HG03196 (cell line): ENCODE data around the gene ENTPD8.
"Not testable (repeated sequence)": the region's sequence is repeated elsewhere in the genome, so short reads cannot be mapped to it uniquely, and the experiment has no call there.

ENCODE experiments used
- ATAC-seq: cut with Tn5 transposase; IDR thresholded peaks from one replicate; pipeline ENCODE4 v1.9.1; 2021; ENCODE audit not compliant: unreplicated experiment

Gene ENTPD8

DNA sequence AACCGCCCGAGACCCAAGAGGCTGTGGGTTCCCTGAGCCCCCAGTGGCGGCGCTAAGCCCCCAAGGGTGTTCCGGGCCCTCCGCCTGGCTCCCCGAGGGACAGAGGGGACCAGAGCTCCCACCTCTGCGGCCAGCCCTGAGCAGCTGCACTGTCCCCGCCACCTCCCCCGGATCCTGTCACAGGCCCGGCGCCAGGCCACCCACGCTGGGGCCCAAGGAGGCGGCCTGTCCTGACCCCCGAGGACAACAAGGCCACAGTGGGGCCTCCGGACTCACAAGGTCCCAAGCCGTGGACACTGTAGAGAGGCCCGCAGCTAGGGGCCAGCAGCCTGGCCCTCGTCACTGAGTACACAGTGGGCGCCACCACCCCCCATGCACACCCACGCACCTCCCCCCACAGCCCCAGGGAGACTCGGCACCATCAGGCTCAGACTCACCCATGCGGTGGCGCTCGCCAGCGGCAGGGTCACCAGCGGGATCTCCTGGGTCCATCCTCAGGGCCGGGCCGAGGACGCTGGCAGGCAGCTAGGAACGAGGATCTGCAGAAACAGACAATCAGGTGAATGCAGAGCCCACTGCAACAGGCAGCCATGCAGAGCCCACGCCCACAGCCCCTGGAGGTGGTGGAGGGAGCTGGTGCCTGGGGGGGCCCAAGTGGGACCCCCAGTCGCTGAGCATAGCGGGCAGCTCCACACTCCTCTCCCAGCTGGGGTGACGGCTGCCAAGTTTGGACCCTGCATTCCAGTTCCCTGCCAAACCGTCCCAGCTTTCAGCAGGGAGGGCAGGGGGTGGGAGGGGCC, 46.1 kb downstream of the ENTPD8 start:
- no peak for ATAC-seq

DNA sequence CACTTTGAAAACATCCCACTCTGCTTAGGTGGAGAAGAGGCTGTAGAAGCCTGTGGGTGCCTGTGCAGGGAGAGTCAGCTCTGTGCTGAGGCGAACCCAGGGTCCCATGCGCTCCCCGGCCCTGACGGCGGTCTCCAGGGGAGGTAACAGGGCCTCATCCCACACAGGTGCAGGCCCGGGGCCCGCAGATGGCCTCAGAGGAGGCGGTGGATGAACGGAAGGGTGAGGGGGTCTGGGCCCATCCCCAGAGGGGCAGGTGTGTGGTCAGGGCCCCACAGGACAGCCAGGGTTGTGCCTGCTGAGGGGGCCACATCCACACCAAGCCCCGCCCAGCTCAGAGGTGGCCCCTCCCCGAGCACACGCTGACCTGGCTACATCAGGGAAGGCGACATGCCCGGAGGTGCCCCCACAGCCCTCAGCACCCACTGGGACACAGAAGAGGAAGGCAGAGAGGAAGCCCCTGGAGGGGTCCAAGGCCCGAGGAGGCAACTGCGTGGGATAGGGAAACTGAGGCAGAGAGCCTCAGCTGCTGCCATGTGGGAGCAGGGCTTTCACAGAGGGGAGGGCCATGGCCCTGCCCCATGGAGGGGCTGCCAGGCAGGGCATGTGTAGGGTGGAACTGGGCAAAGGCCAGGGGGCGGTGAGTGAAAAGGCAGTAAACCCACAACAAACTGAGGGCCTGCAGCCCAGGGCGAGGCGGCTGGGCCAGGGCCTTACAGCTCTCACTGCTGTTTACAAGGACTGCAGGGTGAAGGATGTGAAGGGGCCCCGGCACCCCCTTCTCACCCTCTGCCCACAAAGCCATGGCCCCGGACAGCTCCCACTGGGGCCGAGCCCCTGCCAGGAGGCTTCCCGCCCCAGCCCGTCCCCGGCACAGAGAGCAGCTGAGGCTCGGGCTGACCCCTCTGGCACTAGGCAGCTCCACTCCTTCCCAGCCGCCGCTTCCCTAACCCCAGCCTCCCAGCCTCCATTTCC, 47.7 kb downstream of the ENTPD8 start:
- ATAC-seq, result no peak

DNA sequence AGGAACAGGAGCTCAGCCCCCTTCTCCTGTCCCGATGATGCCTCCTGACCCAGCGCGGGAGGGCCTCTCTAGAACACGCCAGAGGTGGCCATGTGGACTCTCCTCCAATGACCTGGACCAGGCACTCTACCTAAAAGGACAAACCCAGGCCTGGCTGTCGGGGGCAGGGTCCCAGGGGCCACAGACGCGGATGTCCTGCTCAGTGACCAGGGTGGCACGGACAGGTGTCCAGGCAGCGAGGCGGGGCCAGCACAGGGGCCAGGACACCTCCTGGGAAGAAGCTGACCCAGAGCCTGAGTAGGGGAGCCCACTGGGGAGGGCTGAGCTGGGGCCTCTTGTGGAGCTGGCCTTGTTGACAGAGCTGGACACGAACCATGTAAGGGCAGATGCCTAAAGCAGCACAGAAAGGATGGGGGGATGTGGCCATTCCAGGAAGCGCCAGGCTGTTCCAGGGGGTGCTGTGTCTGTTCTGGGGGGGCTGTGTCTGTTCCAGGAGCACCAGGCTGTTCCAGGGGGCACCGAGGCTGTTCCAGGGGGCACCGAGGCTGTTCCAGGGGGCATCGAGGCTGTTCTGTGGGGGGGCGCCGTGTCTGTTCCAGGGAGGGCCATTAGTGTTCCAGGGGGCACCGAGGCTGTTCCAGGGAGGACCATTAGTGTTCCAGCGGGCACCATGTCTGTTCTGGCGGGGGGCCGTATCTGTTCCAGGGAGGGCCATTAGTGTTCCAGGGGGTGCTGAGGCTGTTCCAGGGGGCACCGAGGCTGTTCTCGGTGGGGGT, 48.7 kb downstream of the ENTPD8 start:
- no peak for ATAC-seq

DNA sequence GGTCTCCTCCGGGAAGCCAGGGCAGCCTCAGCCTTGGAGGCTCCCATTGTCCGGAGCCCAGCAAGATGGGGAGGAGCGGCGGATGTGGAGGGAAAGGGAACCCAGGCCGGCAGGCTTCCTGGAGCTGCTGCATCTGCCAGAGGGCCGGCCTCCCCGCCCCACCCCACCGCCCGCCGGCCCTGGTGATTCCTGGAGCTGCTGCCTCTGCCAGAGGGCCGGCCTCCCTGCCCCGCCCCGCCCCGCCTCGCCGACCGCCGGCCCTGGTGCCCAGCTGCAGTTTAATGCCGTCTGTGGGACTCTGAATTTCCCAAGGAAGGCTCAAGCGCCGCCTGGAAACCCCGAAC, 49.8 kb downstream of the ENTPD8 start:
- ATAC-seq, result no peak

DNA sequence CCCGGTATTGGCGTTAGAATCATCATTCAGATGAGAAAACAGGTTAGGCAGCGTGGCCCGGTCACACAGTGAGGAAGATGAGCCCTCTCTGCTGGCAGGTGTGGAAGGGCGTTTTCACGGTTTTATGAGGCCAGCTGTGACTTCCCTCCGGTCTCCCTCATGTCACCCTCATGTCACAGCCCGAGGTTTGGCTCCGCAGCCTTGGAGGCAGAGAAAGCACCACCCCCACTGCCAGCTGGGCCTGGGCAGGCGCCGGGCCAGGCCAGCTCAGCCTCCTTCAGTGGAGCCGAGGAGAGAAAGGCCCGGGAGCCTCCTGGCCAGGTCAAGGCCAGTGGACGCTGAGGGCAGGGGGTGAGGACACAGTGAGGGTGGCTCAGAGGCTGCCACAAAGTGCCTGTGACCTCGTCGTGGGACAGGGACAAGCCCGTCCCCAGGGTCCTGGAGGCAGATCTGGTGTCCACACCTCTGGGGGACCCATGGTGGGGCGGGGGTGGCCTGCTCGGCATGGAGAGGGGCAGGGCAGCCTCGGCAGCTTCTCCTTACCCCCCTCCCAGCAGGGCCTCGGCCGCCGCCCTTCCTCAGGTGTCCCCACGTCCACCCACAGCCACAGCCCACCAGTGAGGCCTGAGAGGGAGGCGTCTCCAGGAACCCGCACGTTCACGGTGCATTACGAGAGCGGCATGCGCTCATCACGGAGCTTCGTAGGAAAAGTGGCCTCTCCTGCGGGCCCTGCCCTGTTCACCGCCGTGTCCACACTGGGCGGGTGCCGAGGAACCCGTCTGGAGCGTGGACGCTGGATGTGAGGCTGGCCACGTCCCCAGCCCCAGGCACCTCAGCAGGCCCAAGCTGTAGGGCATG, 50.4 kb downstream of the ENTPD8 start:
- no peak for ATAC-seq

GRCh38 chr9:137389428-137389746, 51.8 kb downstream of the ENTPD8 start:
- ATAC-seq, result no peak

DNA sequence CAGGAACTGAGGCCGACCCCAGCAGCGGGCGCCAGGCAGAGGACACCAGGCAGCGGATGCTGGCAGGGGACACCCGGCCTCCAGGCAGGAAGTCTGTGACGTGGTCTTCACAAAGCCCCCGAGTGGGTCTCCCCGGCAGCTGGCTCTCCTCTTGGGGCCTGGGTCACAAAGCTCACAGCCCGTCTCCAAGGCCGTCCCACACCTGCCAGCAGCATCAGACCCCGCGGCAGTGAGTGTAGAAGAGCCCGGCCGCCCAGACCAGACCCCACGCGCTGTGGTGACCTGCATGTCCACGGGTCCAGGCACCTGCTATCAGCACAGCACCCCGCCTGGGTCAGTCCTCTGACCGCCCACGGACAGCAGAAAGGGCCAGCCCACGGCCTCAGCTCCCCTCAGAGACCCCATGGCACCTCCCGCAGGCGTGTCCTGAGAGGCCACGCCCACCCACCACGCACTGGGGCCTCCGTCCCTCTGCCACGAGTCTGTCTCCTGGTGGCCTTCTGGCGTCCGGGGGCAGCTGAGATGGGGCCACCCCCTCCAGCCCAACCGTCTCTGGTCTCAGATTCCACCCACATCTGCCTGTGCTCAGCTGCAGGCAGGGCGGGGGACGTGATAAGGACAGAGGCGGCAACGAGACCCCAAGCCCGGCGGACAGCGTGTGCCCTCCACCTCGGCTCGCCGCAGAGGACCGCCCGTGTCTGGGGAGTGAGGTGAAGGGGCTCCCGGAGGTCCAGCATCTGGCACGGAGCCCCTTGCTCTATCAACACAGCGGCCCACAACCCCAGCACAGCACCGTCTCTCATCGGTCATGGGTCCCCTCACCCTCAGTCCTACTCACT, 52.3 kb downstream of the ENTPD8 start:
- ATAC-seq, result no peak

GRCh38 chr9:137387891-137388560, 53.1 kb downstream of the ENTPD8 start:
- no peak for ATAC-seq

DNA sequence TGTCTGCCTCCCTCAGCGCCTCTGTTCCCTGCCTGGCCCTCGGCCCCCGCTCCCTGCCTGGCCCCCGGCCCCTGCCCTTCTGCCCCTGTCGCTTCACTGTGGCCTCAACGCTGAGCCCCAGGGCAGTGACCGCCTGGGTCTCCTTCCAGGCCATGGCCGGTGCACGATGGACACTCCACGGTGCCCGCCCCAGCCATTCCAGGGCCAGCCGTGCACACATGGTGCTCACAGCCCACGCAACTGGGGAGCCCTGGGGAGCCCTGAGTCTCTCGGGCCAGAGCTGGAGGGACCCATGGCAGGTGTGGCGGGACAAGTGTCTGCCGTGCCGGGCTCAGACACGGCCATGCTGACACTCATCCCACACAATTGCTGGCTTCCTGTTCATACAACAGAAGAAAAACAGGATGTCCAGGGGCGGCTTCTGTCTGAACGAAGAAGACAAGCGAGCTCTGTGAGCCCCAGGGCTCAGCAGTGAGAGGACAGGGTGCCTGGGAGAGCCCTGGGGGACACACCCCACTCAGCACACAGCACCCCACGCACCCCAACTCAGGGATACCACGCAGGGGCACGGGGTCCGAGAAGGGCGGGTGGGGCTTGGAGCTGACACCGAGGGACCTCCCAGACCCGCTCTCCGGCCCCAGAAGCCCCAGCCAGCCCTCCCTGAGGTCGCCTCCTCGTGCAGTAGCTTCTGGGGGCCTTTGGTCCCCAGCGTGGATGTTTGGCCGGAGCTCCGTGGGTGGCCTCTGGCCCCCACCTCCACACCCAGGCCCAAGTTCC, 53.9 kb downstream of the ENTPD8 start:
- no peak for ATAC-seq

DNA sequence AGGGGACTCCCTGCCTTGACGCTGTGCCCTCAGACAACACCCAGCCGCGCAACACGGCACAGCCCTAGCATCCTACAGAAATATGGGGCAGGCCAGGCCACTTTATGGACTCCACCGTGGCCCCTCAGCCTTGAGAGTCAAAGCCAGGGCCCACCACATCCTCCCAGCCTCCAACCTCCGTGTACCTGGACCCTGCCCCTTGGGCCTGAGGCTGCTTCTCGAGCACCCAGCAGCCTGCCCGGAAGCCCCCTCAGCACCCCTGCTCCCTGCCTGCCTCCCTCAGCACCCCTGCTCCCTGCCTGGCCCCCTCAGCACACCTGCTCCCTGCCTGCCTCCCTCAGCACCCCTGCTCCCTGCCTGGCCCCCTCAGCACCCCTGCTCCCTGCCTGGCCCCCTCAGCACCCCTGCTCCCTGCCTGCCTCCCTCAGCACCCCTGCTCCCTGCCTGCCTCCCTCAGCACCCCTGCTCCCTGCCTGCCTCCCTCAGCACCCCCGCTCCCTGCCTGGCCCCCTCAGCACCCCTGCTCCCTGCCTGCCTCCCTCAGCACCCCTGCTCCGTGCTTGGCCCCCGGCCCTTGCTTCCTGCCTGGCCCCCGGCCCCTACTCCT, 54.5 kb downstream of the ENTPD8 start:
- not testable (repeated sequence) for ATAC-seq

DNA sequence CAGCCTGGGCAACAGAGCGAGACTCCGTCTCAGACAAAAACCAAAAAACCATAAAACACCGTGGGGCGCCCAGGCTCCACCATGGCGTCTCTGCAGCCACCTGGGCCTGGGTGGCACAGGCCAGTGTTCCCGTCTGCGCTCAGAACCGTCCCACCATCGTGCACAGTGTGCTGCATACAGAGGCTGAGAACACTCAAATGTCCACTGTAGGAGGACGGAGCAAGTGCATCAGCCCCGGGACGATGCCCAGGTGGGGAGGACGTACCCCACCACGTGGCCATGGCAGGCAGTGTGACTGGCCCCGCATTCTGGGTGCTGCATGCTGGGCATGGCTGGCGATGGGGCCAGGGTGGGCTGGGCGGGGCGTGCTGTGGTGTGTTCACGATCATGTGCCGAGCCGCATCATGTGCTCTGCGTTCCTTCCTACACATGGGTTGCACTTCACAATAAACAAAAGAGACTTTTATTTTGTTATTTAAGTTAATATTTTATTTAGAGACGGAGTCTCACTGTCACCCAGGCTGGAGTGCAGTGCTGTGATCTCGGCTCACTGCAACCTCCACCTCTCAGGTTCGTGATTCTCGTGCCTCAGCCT, 56.0 kb downstream of the ENTPD8 start:
- no peak for ATAC-seq
